ENCODE results near the gene ESF1.

The ESF1 gene

GRCh38 chr20:13715171-13715570 is 69.5 kb downstream of the ESF1 start:
- CTCF ChIA-PET, result interaction anchor here (1.0 kb wide), 1 partner anchor 24 kb away, joined by 4 read pairs; no protein-coding TSS in a partner anchor
- Histone ChIP-seq H3K4me3 (ENCODE audit: low read depth, low read length) (no peak overlapping the region), H3K4me1 (ENCODE audit: control insufficient read depth, insufficient read depth, low read length) (no peaks in the 10 kb centered on the region), H3K36me3 (ENCODE audit: control insufficient read depth in 2 of 2, insufficient read depth in 1 of 2, low read length in 2 of 2) (peaks cover 29 to 48% of the 10 kb centered on the region in 2 experiments), H3K27ac (ENCODE audit: extremely low read depth, low read depth, low read length) (no peak overlapping the region), H3K9me3 (ENCODE audit: control insufficient read depth, insufficient read depth, low read depth, low read length) (no peaks in the 10 kb centered on the region)
- TF ChIP-seq ZNF362 (tag by site-specific recombination; IDR thresholded peaks at IDR 0.05) (no peak), ZNF704 (tag by site-specific recombination; IDR thresholded peaks at IDR 0.05) (no peak), ZNF37A (tag by site-specific recombination; IDR thresholded peaks at IDR 0.05) (no peak), EGR2 (tag by site-specific recombination; IDR thresholded peaks at IDR 0.05; ENCODE audit: low read depth) (no peak), ZFP37 (tag by site-specific recombination; IDR thresholded peaks at IDR 0.05) (no peak), ZNF843 (tag by site-specific recombination; IDR thresholded peaks at IDR 0.05) (no peak), ZNF155 (tag by site-specific recombination; IDR thresholded peaks at IDR 0.05) (no peak)
- POLR2A ChIA-PET, result no interaction called here

- POLR2A ChIA-PET, result no interaction called here
- Histone ChIP-seq H3K27ac (ENCODE audit: extremely low read depth, low read depth, low read length) (no peak overlapping the region), H3K36me3 (ENCODE audit: control insufficient read depth in 2 of 2, insufficient read depth in 1 of 2, low read length in 2 of 2) (peaks cover under 1 to 3% of the 10 kb centered on the region in 2 experiments; a peak in 2 of 3 replicates), H3K9me3 (ENCODE audit: control insufficient read depth, insufficient read depth, low read depth, low read length) (no peaks in the 10 kb centered on the region), H3K4me1 (ENCODE audit: control insufficient read depth, insufficient read depth, low read length) (no peaks in the 10 kb centered on the region), H3K4me3 (ENCODE audit: low read depth, low read length) (no peak overlapping the region)
- CTCF ChIA-PET, result interaction anchor here (0.6 kb wide), 1 partner anchor 428 kb away, joined by 9 read pairs; no protein-coding TSS in a partner anchor
- TF ChIP-seq ZFP69B (tag by site-specific recombination; IDR thresholded peaks at IDR 0.05) (no peak), GLI2 (tag by site-specific recombination; IDR thresholded peaks at IDR 0.05; ENCODE audit: borderline replicate concordance, low read depth) (no peak), ZFP3 (tag by site-specific recombination; IDR thresholded peaks at IDR 0.05; ENCODE audit: low read depth) (no peak), PRDM6 (tag by site-specific recombination; IDR thresholded peaks at IDR 0.05) (no peak), ZNF704 (tag by site-specific recombination; IDR thresholded peaks at IDR 0.05) (no peak), ZBTB7A (tag by site-specific recombination; IDR thresholded peaks at IDR 0.05; ENCODE audit: low read depth) (no peak), ZNF18 (tag by site-specific recombination; IDR thresholded peaks at IDR 0.05) (no peak), PATZ1 (tag by site-specific recombination; IDR thresholded peaks at IDR 0.05) (no peak), ZNF488 (tag by site-specific recombination; IDR thresholded peaks at IDR 0.05) (no peak), PRDM10 (tag by site-specific recombination; IDR thresholded peaks at IDR 0.05) (no peak), ZNF140 (tag by site-specific recombination; IDR thresholded peaks at IDR 0.05) (no peak), KLF7 (tag by site-specific recombination; IDR thresholded peaks at IDR 0.05; ENCODE audit: borderline replicate concordance) (no peak), ZNF645 (tag by site-specific recombination; IDR thresholded peaks at IDR 0.05) (no peak)
Measured at GRCh38 chr20:13708234-13708633, 76.5 kb downstream of the ESF1 start.
